SK-N-MC (cell line): ENCODE results near the gene CD2AP.

Source experiments
- EZH2 ChIP-seq: fragments of 200-600 bp; sonication (generic); IDR thresholded peaks from one replicate; pipeline ENCODE4 v1.6.1; 2017; ENCODE audit warnings: antibody characterized with exemption
- POLR2AphosphoS5 ChIP-seq: IDR thresholded peaks from 2 replicates; pipeline ENCODE4 v1.6.1; 2012; ENCODE audit warnings: mild to moderate bottlenecking, low read depth, low read length, borderline replicate concordance

GRCh38 chr6:47521961-47522360, 44.4 kb downstream of the CD2AP start:
- no peak for TF ChIP-seq POLR2AphosphoS5
- no peak for TF ChIP-seq EZH2
